G401.6 (cell line): Measurements from ENCODE around the gene JUND.
A peak's percentile ranks its signal among the peaks of the same experiment; 100 is the strongest.
"Not testable (repeated sequence)": the region's sequence is repeated elsewhere in the genome, so short reads cannot be mapped to it uniquely, and the experiment has no call there.

Source experiments
- FAIRE-seq: peaks from 2 replicates; lab custom pipeline; 2012; peaks lifted over from hg19 to GRCh38; lab: Jason Lieb, UNC

The JUND gene

DNA sequence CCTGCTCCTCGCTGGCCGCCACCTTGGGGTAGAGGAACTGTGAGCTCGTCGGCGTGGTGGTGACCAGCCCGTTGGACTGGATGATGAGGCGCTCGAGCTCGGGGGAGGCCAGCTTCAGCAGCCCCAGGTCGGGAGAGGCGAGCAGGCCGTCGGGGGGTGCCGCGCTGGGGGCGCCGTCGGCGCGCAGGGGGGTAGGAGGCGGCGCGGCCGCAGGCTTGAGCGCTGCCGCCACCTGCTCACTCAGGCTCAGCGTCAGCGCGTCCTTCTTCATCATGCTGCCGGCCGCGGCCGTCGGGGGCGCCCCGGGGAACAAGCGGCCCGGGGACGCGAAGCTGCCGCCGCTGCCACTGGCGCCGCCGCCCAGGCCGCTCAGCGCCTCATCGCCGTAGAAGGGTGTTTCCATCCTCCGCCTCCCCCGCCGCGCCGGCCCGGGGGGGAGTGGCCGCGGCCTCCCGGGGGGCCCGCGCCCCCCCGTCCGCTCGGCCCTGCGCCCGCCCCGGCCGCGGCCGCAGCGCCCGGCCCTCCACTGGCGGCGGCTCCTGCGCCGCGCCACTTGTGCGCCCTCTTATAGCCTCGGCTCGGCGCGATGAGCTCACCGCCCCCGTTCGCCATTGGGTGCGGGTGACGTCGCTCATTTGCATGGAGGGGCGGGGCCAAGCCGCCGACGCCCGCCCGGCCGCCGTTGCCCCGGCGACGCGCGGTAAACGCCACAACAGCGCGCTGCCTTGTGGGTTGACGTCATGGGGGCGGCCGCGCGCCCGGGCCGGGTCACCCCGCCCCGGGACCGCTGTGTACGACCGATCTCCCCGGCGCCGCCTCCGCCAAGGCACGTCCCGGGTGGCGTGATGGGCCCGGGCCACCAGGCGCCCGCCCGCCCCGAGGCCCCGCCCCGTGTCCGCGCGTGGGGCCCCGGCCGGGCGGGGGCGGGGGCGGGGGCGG is at the start of gene JUND:
TSS of gene JUND (minus strand) at position 541 of the 939 bp plus-strand sequence. CDS start at position 403, 138 bp downstream.
- no peak for FAIRE-seq

GRCh38 chr19:18330868-18331267 is 49.4 kb upstream of the JUND start:
- FAIRE-seq = no peak

DNA sequence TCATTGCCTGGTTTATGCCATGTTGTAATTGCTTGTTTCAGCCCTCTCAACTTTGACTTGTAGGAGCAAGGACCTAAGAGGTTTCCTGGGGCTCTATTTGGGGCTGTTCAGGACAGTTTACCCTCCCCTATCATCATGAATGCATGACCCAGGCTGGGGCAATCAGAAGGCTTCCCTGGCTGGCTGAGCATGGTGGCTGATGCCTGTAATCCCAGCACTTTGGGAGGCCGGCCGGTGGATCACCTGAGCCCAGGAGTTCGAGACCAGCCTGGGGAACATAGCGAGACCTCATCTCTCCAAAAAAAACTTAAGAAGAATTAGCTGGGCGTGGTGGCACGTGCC is 47.6 kb upstream of the JUND start:
- no peak for FAIRE-seq

GRCh38 chr19:18328340-18329034 is 47.1 kb upstream of the JUND start:
- peak; percentile 99 for FAIRE-seq

- FAIRE-seq = no peak
Measured at GRCh38 chr19:18326772-18327171, 45.4 kb upstream of the JUND start.

DNA sequence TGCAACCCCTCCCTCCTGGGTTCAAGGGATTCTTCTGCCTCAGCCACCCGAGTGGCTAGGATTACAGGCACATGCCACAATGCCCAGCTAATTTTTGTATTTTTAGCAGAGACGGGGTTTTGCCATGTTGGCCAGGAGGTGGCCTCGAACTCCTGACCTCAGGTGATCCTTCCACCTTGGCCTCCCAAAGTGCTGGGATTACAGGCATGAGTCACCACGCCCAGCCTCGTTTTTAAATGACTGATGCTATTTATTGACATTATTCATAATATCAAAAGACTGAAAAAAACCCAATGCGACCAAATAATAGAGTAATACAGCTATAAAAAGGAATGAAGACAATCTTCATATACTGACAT is 42.9 kb upstream of the JUND start:
- not testable (repeated sequence) for FAIRE-seq

DNA sequence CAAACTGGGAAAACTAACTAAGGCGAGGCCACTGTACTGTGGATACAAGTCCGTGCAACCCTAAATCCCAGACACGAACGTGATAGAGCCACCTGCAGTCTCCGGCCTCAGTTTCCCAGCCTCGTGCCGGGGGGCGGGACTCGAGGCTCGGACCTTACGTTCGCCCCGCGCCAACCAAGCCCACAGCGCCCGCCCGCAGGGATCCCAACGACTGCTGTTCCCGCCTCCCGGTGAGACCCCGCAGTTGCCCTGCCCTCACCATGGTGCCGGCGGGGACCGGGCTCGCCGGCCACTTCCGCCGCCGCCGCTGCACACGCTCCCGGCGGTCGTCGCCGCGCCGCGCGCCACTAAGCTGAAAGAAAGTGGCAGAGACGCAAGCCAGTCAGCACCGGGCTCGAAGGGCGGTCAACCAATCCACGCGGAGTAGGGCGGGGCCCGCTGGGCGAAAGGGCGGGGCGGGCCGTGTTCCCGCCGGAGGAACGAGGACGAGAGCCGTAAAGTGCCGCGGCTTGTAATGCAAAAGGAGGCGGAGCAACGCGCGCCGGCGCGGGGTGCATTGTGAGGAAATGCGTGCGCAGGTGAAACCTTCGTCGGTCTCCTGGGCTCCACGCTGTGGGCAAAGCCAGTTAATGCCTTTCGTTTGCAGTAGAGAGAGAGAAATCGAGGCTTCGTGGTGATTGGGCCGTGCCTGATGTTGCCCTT is 41.5 kb upstream of the JUND start, which contains the start of gene LSM4:
TSS of gene LSM4 (minus strand) at position 318 of the 702 bp plus-strand sequence. CDS start at position 262, 56 bp downstream.
- FAIRE-seq = peak; percentile 95

DNA sequence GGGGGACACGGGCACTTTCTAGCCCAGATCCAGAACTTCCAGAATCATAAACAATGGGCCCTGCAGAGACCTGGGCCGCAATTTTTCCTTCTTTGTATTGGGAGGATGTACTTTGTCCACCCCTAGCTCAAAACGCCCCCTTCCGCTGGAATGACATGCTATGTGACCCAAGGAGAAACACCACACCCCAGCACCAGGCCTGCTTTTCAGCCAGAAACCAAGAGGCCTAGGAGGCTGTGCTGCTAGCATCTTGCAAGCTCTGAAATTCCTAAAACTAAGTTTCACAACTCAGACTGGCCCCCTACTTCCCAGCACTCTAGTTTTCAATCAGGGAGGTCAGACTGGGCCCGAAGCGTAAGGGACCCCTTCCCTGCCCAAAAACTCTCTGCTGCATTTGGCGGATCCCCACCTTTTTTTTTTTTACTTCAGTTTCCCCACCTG is 40.9 kb upstream of the JUND start:
- FAIRE-seq = peak; percentile 11

DNA sequence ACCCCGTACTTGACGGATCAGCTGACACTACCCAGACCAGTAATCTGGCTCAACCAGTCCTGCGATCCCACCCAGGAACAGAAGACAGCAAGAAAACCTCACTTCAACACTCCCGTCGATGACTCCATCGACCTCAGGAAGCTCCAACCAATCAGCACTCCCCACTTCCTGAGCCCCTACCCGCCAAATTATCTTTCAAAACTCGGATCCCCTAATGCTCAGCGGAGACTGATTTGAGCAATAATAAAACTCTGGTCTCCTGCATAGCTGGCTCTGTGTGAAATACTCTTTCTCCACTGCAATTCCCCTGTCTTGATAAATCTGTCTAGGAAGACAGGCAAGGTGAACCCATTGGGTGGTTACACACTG is 40.3 kb upstream of the JUND start:
- FAIRE-seq = no peak

DNA sequence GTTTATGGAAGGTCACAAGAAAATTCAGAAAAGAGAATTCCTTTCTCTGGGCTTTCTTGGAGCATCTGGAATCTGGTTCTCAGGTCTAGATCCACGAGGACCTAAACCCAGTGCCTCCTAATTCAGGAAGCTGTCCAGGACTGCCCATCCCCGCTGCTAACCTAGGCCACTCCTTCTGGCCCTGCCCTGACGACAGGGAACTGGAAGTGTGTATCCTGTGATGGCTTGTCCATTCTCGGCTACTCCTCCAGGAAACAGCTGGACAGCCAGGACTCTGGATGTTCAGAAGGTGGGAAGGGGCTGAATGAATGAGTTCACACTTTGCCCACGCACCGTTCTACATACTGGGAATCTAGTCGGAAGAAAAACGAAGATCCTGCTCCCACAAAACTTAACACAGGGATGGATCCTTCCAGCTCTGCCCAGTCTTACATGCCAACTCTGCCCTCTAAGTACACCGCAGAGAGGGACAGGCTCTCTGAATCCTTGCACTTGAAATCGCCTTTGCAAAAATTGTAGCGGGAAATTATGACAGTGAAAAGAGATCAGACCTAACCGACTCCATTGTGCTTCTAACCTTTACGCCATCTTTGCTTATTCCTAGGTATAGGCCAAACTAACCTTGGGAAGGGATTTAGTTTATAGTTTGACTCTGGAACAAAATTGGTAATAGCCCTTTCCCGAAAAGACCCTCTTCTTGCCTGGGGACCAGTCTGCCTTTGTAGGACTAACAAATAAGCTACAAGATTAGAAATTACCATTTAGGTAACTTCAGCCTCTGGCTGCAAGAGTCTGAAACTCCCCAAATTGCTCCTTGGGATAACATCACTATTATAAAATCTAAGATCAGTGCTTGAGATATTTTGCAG is 39.7 kb upstream of the JUND start:
- no peak for FAIRE-seq

DNA sequence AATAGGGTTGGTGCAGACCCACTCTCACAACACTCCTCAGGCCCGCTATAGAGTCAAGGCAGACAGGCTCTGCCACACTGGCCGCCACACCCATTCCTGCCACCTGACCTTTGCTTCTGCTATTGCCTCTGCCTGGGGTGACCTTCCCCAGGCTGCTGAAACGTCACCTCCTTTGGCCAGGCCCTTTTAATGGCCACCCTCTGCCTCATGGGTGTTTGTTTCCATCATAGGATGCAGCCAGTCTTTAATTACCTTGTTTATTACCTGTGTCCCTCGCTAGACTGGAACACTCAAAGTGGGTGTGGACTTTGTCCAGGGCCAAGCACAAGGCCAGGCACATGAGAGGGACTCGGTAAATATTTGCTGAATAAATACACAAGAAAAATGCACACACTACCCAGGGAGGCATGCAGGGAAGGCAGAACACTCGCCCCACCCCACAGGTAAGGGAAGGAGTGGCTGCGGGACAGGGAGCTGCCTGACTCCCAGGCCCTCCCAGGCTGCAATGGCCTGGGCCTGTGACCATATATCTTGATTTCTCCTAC is 38.2 kb upstream of the JUND start:
- FAIRE-seq = no peak

DNA sequence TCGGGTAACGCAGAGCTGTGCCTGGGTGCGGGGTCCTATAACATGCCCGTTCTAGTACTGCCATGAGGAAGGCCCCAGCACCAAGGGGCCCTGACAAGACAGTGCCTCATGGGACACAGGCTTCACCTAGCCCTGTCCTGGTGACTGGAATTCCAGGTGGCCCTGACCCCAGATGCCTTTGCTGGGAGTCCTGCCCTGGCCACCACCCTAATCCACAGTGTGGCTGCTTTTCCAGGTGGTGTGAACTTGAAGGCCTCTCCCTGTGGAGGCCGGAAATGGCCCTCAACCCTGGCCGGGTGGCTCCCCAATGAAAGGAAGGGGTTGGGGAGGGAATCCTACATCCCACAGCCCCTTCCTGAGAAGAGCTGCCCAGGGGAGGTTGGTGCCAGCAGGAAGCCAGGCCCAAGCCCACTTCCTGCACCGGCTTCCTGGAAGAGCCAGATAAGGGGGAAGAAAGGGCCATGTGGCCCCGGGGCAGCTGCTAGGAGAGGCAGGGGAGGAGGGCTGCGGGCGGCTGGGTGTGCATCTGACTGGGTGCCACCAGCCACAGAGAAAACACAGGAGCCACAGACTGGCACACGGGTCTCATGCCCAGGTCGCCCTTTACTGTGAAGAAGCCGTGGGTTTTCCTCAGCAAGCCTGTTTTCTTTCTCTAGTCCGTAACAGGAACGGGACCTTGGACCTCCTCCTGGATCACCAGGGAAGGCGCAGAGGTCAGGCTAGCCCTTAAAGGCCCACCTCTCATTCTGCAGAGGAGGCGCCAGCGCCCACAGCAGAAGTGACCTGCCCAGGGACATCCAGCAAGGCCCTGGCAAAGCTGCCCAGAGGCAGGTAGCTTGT is 36.8 kb upstream of the JUND start:
- no peak for FAIRE-seq

DNA sequence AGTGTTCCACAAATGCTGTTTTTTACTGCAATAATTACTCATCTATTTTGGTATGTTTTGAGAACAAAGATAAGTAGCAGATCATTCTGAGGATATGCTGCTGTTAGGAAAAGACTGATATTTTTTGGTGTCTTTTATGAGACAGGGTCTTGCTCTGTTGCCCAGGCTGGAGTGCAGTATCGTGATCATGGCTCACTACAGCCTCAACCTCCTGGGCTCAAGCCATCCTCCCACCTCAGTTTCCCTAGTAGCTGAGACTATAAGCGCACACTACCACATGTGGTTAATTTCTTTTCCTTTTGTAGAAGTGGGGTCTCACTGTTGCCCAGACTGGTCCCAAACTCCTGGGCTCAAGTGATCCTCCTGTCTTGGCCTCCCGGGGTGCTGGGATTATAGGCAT is 32.0 kb upstream of the JUND start:
- FAIRE-seq = no peak

- no peak for FAIRE-seq
Measured at GRCh38 chr19:18312092-18312534, 30.7 kb upstream of the JUND start.

DNA sequence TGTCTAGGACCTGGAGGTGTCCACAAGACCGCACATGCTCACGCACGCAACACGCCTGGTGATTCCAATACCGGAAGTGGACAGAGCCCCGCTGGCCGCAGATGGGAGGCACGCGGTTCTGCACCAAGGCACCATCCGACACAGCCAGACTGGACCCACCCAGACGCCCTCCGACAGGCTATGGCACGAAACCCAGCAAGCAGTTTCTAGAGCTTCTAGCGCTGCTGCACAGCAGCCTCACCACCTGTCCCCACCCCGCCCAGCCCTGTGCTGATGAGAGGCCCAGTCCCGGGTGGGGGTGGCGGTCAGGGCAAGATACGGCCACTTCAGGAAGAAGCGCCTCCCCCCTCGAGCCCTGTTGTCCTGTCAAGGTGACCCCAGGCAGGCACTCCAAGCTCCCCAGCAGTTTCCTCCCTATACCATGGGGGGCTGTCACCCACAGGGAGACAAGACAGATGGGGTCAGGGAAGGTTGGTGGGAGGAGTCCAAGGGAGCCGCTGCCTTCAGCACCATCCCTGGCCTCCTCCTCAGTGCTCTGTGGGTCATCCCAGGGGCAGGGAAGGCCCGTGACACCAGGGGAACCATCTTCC is 30.2 kb upstream of the JUND start:
- FAIRE-seq = no peak

- no peak for FAIRE-seq
Measured at GRCh38 chr19:18310966-18311365, 29.5 kb upstream of the JUND start.

DNA sequence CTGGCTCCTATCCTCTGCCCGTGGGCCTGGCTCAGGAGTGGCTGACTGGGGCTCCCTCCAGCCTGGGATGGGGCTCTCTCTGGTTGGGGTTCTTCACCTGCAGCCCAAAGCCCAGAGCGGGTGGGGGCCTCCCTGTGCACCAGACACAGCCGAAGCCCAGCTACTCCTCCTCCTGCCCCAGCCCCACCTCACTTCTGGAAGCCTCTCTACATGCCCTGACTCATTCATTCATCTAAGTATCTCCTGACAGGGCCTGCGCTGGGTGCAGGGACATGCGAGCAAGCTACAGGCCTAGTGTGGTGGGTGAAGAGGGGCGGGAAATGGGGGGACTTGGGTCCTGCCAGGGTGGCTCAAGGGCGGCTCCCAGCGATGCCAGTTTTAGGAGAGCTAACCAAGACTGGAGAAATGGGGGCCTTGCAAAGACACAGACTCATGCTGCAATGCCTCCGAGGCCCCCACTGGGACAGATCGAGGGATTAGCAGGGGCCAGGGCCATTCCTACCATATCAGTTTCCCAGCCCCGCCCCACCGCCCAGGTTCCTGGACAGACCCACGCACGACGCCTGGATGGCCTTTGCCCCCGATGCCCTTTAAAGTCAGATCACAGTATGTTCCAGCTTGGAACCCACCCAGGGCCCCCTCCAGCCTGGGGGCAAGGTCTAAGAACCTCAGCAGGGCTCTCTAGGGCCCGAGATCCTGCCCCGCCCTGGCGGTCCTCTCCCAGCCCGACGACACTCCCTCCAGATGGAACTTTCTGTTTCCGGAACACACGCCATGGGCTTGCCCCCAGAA is 28.9 kb upstream of the JUND start:
- FAIRE-seq = no peak

GRCh38 chr19:18309525-18310064 is 28.2 kb upstream of the JUND start:
- no peak for FAIRE-seq

GRCh38 chr19:18308948-18309325 is 27.5 kb upstream of the JUND start:
- FAIRE-seq = no peak
